GM18499 (cell line): ENCODE data around the gene CWF19L2.
"Not testable (repeated sequence)": the region's sequence is repeated elsewhere in the genome, so short reads cannot be mapped to it uniquely, and the experiment has no call there.

Experiments used
- ATAC-seq: cut with Tn5 transposase; IDR thresholded peaks from one replicate; pipeline ENCODE4 v1.9.1; 2021; ENCODE audit warnings: moderate number of reproducible peaks; ENCODE audit not compliant: insufficient read depth, unreplicated experiment

CWF19L2 gene

GRCh38 chr11:107457558-107458271 is at the start of gene CWF19L2:
Gene CWF19L2 (minus strand): TSS chr11:107457825. CDS start chr11:107457816, 9 bp downstream.
- peak; percentile 86 for ATAC-seq

- no peak for ATAC-seq
Observed at GRCh38 chr11:107505647-107506225, 48.1 kb upstream of the CWF19L2 start.

- no peak for ATAC-seq
Observed at GRCh38 chr11:107504981-107505380, 47.4 kb upstream of the CWF19L2 start.

GRCh38 chr11:107501713-107502112 is 44.1 kb upstream of the CWF19L2 start:
- no peak for ATAC-seq

- not testable (repeated sequence) for ATAC-seq
Observed at GRCh38 chr11:107497371-107497770, 39.7 kb upstream of the CWF19L2 start.

GRCh38 chr11:107496011-107496410 is 38.4 kb upstream of the CWF19L2 start:
- no peak for ATAC-seq

GRCh38 chr11:107494055-107494454 is 36.4 kb upstream of the CWF19L2 start:
- ATAC-seq, result no peak

- no peak for ATAC-seq
Observed at GRCh38 chr11:107493117-107493516, 35.5 kb upstream of the CWF19L2 start.

- ATAC-seq, result no peak
Observed at GRCh38 chr11:107490836-107491235, 33.2 kb upstream of the CWF19L2 start.

- no peak for ATAC-seq
Observed at GRCh38 chr11:107482234-107482633, 24.6 kb upstream of the CWF19L2 start.

GRCh38 chr11:107478922-107479321 is 21.3 kb upstream of the CWF19L2 start:
- ATAC-seq, result no peak

GRCh38 chr11:107477820-107478219 is 20.2 kb upstream of the CWF19L2 start:
- ATAC-seq, result no peak

GRCh38 chr11:107473792-107474191 is 16.2 kb upstream of the CWF19L2 start:
- no peak for ATAC-seq

GRCh38 chr11:107472966-107473365 is 15.3 kb upstream of the CWF19L2 start:
- ATAC-seq, result no peak

GRCh38 chr11:107468596-107468995 is 11.0 kb upstream of the CWF19L2 start:
- ATAC-seq, result no peak

- no peak for ATAC-seq
Observed at GRCh38 chr11:107467696-107468095, 10.1 kb upstream of the CWF19L2 start.

- ATAC-seq, result not testable (repeated sequence)
Observed at GRCh38 chr11:107466275-107466866, 8.7 kb upstream of the CWF19L2 start.

- peak; percentile 30 for ATAC-seq
Observed at GRCh38 chr11:107457205-107457557, 444 bp downstream of the CWF19L2 start.

- no peak for ATAC-seq
Observed at GRCh38 chr11:107453594-107454286, 3.9 kb downstream of the CWF19L2 start.

GRCh38 chr11:107446822-107447431 is 10.7 kb downstream of the CWF19L2 start:
- no peak for ATAC-seq
